Astrocyte (in vitro differentiated cells and primary cell): Measurements from ENCODE around the gene SYVN1.

Experiments used
- CTCF ChIP-seq: IDR thresholded peaks from 2 replicates; pipeline ENCODE4 v1.5.1; 2011; ENCODE audit warnings: low read depth, mild to moderate bottlenecking, inconsistent platforms, low read length, moderate library complexity; ENCODE audit not compliant: insufficient read depth
- EZH2 ChIP-seq: IDR thresholded peaks from 2 replicates; pipeline ENCODE4 v1.6.1; 2012; ENCODE audit warnings: mild to moderate bottlenecking, low read length, inconsistent platforms; ENCODE audit not compliant: insufficient read depth

- TF ChIP-seq CTCF (no peak), EZH2 (no peak)
Measured at GRCh38 chr11:65152122-65152521, 17.8 kb upstream of the SYVN1 start.
